H9 (cell line): Measurements from ENCODE around the gene DGUOK. TPM values are rescaled to one million over a fixed set of nuclear protein-coding genes. Genes with fewer than 3 reads are reported as not detected.
A peak's percentile ranks its signal among the peaks of the same experiment; 100 is the strongest.

Experiments
- DNase-seq: peaks from one replicate; pipeline ENCODE4 v3.0.0-alpha.2; 2017
- H2AFZ ChIP-seq: one replicate; pipeline ENCODE4 v1.6.1; 2013; ENCODE audit warnings: mild to moderate bottlenecking, low read length, control low read depth, moderate library complexity
- H2AK5ac ChIP-seq: 2 replicates; pipeline ENCODE4 v1.6.1; 2013; ENCODE audit warnings: low read length, control low read depth, mixed read lengths; ENCODE audit not compliant: insufficient read length
- H2BK120ac ChIP-seq: one replicate; pipeline ENCODE4 v1.6.1; 2013; ENCODE audit warnings: low read depth, mild to moderate bottlenecking, low read length, control low read depth, inconsistent platforms; ENCODE audit not compliant: poor library complexity, severe bottlenecking
- H2BK12ac ChIP-seq: 2 replicates; pipeline ENCODE4 v1.6.1; 2013; ENCODE audit warnings: low read length, control low read depth, mixed read lengths, low read depth; ENCODE audit not compliant: insufficient read length
- H2BK15ac ChIP-seq: 2 replicates; pipeline ENCODE4 v1.6.1; 2013; ENCODE audit warnings: low read depth, low read length, control low read depth
- H2BK20ac ChIP-seq: one replicate; pipeline ENCODE4 v1.6.1; 2013; ENCODE audit warnings: low read depth, mild to moderate bottlenecking, low read length, control low read depth, inconsistent platforms; ENCODE audit not compliant: poor library complexity, severe bottlenecking
- H2BK5ac ChIP-seq: 2 replicates; pipeline ENCODE4 v1.6.1; 2013; ENCODE audit warnings: low read length, control low read depth, mixed read lengths; ENCODE audit not compliant: insufficient read length
- H3K14ac ChIP-seq: 2 replicates; pipeline ENCODE4 v1.6.1; 2013; ENCODE audit warnings: low read length, control low read depth; ENCODE audit not compliant: insufficient read depth
- H3K18ac ChIP-seq: 2 replicates; pipeline ENCODE4 v1.6.1; 2013; ENCODE audit warnings: low read depth, mild to moderate bottlenecking, mixed read lengths, low read length, control low read depth; ENCODE audit not compliant: insufficient read length
- H3K23ac ChIP-seq: 2 replicates; pipeline ENCODE4 v1.6.1; 2013; ENCODE audit warnings: low read length, control low read depth, mixed read lengths, low read depth; ENCODE audit not compliant: insufficient read length
- H3K23me2 ChIP-seq: 2 replicates; pipeline ENCODE4 v1.6.1; 2013; ENCODE audit warnings: low read depth, mild to moderate bottlenecking, mixed read lengths, low read length, control low read depth; ENCODE audit not compliant: insufficient read length, poor library complexity, severe bottlenecking
- H3K27ac ChIP-seq: 2 replicates; pipeline ENCODE4 v1.5.1; 2013; ENCODE audit warnings: low read length, control low read depth, mixed read lengths, low read depth; ENCODE audit not compliant: insufficient read length
- H3K27me3 ChIP-seq: 2 replicates; pipeline ENCODE4 v1.6.1; 2013; ENCODE audit warnings: low read length, control low read depth, inconsistent platforms; ENCODE audit not compliant: insufficient read depth
- H3K4ac ChIP-seq: 2 replicates; pipeline ENCODE4 v1.6.1; 2013; ENCODE audit warnings: low read depth, mild to moderate bottlenecking, control low read depth, inconsistent platforms, low read length, moderate library complexity
- H3K4me1 ChIP-seq: 2 replicates; pipeline ENCODE4 v1.6.1; 2013; ENCODE audit warnings: low read length, control low read depth, inconsistent platforms; ENCODE audit not compliant: insufficient read depth
- H3K4me2 ChIP-seq: 2 replicates; pipeline ENCODE4 v1.6.1; 2013; ENCODE audit warnings: low read length, control low read depth, mixed read lengths; ENCODE audit not compliant: insufficient read length, insufficient read depth
- H3K56ac ChIP-seq: 2 replicates; pipeline ENCODE4 v1.6.1; 2013; ENCODE audit warnings: low read depth, mild to moderate bottlenecking, mixed read lengths, low read length, control low read depth; ENCODE audit not compliant: insufficient read length
- H3K79me1 ChIP-seq: 2 replicates; pipeline ENCODE4 v1.6.1; 2013; ENCODE audit warnings: low read depth, mild to moderate bottlenecking, moderate library complexity, low read length, control low read depth, inconsistent platforms; ENCODE audit not compliant: insufficient read depth, poor library complexity, severe bottlenecking
- H3K79me2 ChIP-seq: 2 replicates; pipeline ENCODE4 v1.6.1; 2013; ENCODE audit warnings: low read length, control low read depth, inconsistent platforms; ENCODE audit not compliant: insufficient read depth
- H3K9ac ChIP-seq: 2 replicates; pipeline ENCODE4 v1.6.1; 2013; ENCODE audit warnings: low read length, control low read depth, mixed read lengths; ENCODE audit not compliant: insufficient read length; ENCODE audit errors: extremely low read depth
- H3K9me3 ChIP-seq: one replicate; pipeline ENCODE4 v1.6.1; 2013; ENCODE audit warnings: low read depth, low read length, inconsistent platforms; ENCODE audit not compliant: control insufficient read depth
- H3T11ph ChIP-seq: one replicate; pipeline ENCODE4 v1.6.1; 2013; ENCODE audit warnings: mild to moderate bottlenecking, low read length, control low read depth, inconsistent platforms
- H4K20me1 ChIP-seq: one replicate; pipeline ENCODE4 v1.6.1; 2013; ENCODE audit not compliant: control insufficient read depth, insufficient read length, insufficient read depth
- H4K5ac ChIP-seq: 2 replicates; pipeline ENCODE4 v1.6.1; 2013; ENCODE audit warnings: low read depth, mild to moderate bottlenecking, mixed read lengths, low read length, control low read depth; ENCODE audit not compliant: insufficient read length
- H4K8ac ChIP-seq: replicated peaks from 2 replicates; pipeline ENCODE4 v1.6.1; 2013; ENCODE audit warnings: low read length, control low read depth, mixed read lengths, low read depth; ENCODE audit not compliant: insufficient read length
- H4K91ac ChIP-seq: 2 replicates; pipeline ENCODE4 v1.6.1; 2013; ENCODE audit warnings: low read depth, mild to moderate bottlenecking, moderate library complexity, mixed read lengths, low read length, control low read depth; ENCODE audit not compliant: insufficient read length
- H3K27ac Mint-ChIP-seq, 3 experiments: 2 replicates in 2 of 3; 3 replicates in 1 of 3; pipeline ENCODE4 v1.8.0; 2020 to 2021; ENCODE audit warnings: mixed read lengths in 3 of 3, mild to moderate bottlenecking in 1 of 3, moderate library complexity in 1 of 3
- H3K27me3 Mint-ChIP-seq: 2 replicates; pipeline ENCODE4 v1.8.0; 2021; ENCODE audit warnings: low read depth, mild to moderate bottlenecking, moderate library complexity, mixed read lengths
- H3K36me3 Mint-ChIP-seq, 3 experiments: 2 replicates in 2 of 3; 3 replicates in 1 of 3; pipeline ENCODE4 v1.8.0; 2020 to 2021; ENCODE audit warnings: low read depth in 3 of 3, mixed read lengths in 3 of 3; ENCODE audit not compliant: insufficient read depth in 1 of 3
- H3K4me1 Mint-ChIP-seq, 2 experiments: 2 replicates each; pipeline ENCODE4 v1.8.0; 2020; ENCODE audit warnings: mixed read lengths in 2 of 2
- H3K4me3 Mint-ChIP-seq, 2 experiments: 2 replicates in 1 of 2; 3 replicates in 1 of 2; pipeline ENCODE4 v1.8.0; 2020 to 2021; ENCODE audit warnings: mild to moderate bottlenecking in 2 of 2, mixed read lengths in 2 of 2, moderate library complexity in 1 of 2
- H3K9me3 Mint-ChIP-seq, 2 experiments: 2 replicates in 1 of 2; 3 replicates in 1 of 2; pipeline ENCODE4 v1.8.0; 2020; ENCODE audit warnings: mild to moderate bottlenecking in 2 of 2, mixed read lengths in 2 of 2, moderate library complexity in 1 of 2
- CTCF ChIP-seq: fragments of 200-600 bp; sonication (generic); conservative IDR thresholded peaks from 3 replicates; pipeline ENCODE4 v1.8.0; 2021; ENCODE audit warnings: antibody characterized with exemption, mild to moderate bottlenecking
- WGBS: extraction: QIAGEN DNeasy Blood & Tissue Kit; methylation state at CpG from one replicate; pipeline ENCODE4 v1.1.7; 2013; ENCODE audit warnings: missing lambda C conversion rate, low lambda C conversion rate, mixed read lengths; ENCODE audit not compliant: insufficient read length; ENCODE audit errors: extremely low coverage; 5-methylcytosine and 5-hydroxymethylcytosine counted together
- total RNA-seq: library from RNA; stranded (reverse); gene quantifications from 2 replicates; pipeline ENCODE4 v1.2.1, GENCODE V29; 2021

Gene DGUOK
- total RNA-seq, 1 experiment from 2014 or later: 98.5 TPM

DNA sequence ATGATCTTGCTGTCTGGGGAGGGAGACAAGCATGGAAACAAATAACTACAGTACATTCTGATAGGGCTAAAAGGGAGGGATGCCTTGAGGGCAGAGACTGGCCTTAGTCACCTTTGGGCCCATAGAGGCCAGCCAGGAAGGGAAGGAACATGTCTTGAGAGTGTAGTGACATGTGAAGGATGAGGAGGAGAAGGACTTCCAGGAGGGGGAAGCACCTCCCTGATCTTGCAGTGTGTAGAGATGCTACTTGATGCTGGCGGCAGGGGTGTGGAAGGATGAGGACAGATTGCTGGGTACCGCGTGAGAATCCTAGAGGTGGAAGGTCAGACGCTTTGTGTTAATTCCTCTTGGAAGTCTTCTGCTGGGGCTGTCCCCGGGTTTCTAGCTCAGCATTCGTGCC is 71.1 kb downstream of the DGUOK start:
- no peak overlapping the region for H3K9ac ChIP-seq
- H4K8ac ChIP-seq: no peak overlapping the region
- H3K4me2 ChIP-seq: no peak overlapping the region
- no peak overlapping the region for H2BK5ac ChIP-seq
- peaks cover 3% of the 10 kb centered on the region; the same call in 1 of the 2 replicates for H3K4me1 ChIP-seq
- H2BK15ac ChIP-seq: no peak overlapping the region
- H3T11ph ChIP-seq: no peak overlapping the region
- Mint-ChIP-seq H3K36me3 (peaks cover 0 to 4% (median 0%) of the 10 kb centered on the region in 3 experiments; a peak in 2 of 7 replicates), H3K27me3 (peaks cover 18% of the 10 kb centered on the region), H3K4me3 (no peak overlapping the region; a peak in 1 of 5 replicates), H3K4me1 (peaks cover 57 to 63% of the 10 kb centered on the region in 2 experiments), H3K9me3 (no peaks in the 10 kb centered on the region; a peak in 1 of 5 replicates), H3K27ac (no peak overlapping the region; a peak in 1 of 7 replicates)
- no peaks in the 10 kb centered on the region; the same call in 1 of the 2 replicates for H3K27me3 ChIP-seq
- no peak overlapping the region for H4K5ac ChIP-seq
- TF ChIP-seq CTCF: peak; percentile 38; the same call in 1 of the 3 replicates
- H3K9me3 ChIP-seq: no peaks in the 10 kb centered on the region
- no peak overlapping the region for H2BK120ac ChIP-seq
- H4K91ac ChIP-seq: no peak overlapping the region
- H3K56ac ChIP-seq: no peak overlapping the region
- H4K20me1 ChIP-seq: no peaks in the 10 kb centered on the region
- peaks cover 7% of the 10 kb centered on the region; the same call in 1 of the 2 replicates for H3K79me2 ChIP-seq
- H3K23ac ChIP-seq: no peak overlapping the region
- no peak overlapping the region for H3K27ac ChIP-seq
- no peak overlapping the region for H3K18ac ChIP-seq
- H2AK5ac ChIP-seq: no peak overlapping the region
- DNase-seq: peak; percentile 32
- H3K79me1 ChIP-seq: no peaks in the 10 kb centered on the region
- no peak overlapping the region for H2AFZ ChIP-seq
- H3K4ac ChIP-seq: no peak overlapping the region
- H2BK12ac ChIP-seq: no peak overlapping the region
- no CpG with 5 or more reads among the region's 6 CpGs for WGBS
- no peak overlapping the region for H2BK20ac ChIP-seq
- no peak overlapping the region for H3K14ac ChIP-seq
- H3K23me2 ChIP-seq: no peaks in the 10 kb centered on the region
